Psoas muscle (tissue), 8 donors: ENCODE results near the gene PIN4. TPM values are rescaled to one million over a fixed set of nuclear protein-coding genes. Genes with fewer than 3 reads are reported as not detected.
"Not testable (repeated sequence)": the region's sequence is repeated elsewhere in the genome, so short reads cannot be mapped to it uniquely, and the experiment has no call there.

Source experiments
- ATAC-seq, 4 donors: fragments of 200-7000 bp; cut with Tn5 transposase; one replicate each; pipeline ENCODE4 v1.9.1; 2020; ENCODE audit warnings: moderate library complexity in 3 of 4, mild to moderate bottlenecking in 2 of 4
- DNase-seq, 2 donors: peaks; one replicate each; pipeline ENCODE4 v3.0.0-alpha.2; 2020
- H3K27ac ChIP-seq: fragments of 200-600 bp; one replicate; pipeline ENCODE4 v1.8.0; 2022
- H3K27me3 ChIP-seq, 3 donors: fragments of 200-600 bp in 1 of 3; one replicate each; pipeline versions ENCODE4 v1.6.1 to v1.8.0; 2013 to 2022; ENCODE audit warnings: low read length in 2 of 3, mild to moderate bottlenecking in 2 of 3, moderate library complexity in 1 of 3; ENCODE audit not compliant: insufficient read depth in 3 of 3
- H3K36me3 ChIP-seq, 2 donors: fragments of 200-600 bp in 1 of 2; one replicate each; pipeline versions ENCODE4 v1.6.1 to v1.8.0; 2013 to 2022; ENCODE audit warnings: low read depth in 1 of 2, mild to moderate bottlenecking in 1 of 2, moderate library complexity in 1 of 2; ENCODE audit not compliant: insufficient read depth in 1 of 2
- H3K4me1 ChIP-seq: fragments of 200-600 bp; one replicate; pipeline ENCODE4 v1.8.0; 2022
- H3K4me3 ChIP-seq: fragments of 200-600 bp; one replicate; pipeline ENCODE4 v1.8.0; 2022; ENCODE audit warnings: mild to moderate bottlenecking
- H3K9me3 ChIP-seq: fragments of 200-600 bp; one replicate; pipeline ENCODE4 v1.8.0; 2022
- WGBS, 3 donors: extraction: QIAGEN DNeasy Blood & Tissue Kit; methylation state at CpG; one replicate each; pipeline versions ENCODE4 v1.1.6 to v1.1.7; 2013; 5-methylcytosine and 5-hydroxymethylcytosine counted together
- intact Hi-C, 2 donors: fragments of 100-400 bp; cut with DNase I; formaldehyde crosslinking; loops; one replicate each; pipeline versions ENCODE4 v1.11.0 to v1.14.2; 2022
- polyA plus RNA-seq, 3 donors: library from polyadenylated mRNA; stranded (reverse); fragments of 200-250 nt; gene quantifications; one replicate each; pipeline ENCODE4 v1.2.3, GENCODE V29; 2013
- total RNA-seq, 4 donors: library from RNA; stranded (reverse); fragmentation: NEBNext Ultra II Directional in 2 of 4; extraction: Animal tissue kit (Norgen Biotek cat#: 25700) in 2 of 4; gene quantifications; one replicate each; pipeline versions ENCODE4 v1.2.1 to v1.2.4, GENCODE V29; 2021 to 2023
- TF ChIP-seq, protein P1 (sequence below): fragments of 200-600 bp; IDR thresholded peaks from one replicate; pipeline ENCODE4 v1.8.0; 2022; ENCODE audit warnings: antibody characterized with exemption
- donor health status: healthy with polysubstance abuse.
- donor health status: DM: no; HTN: no; CAD: no; lungs with moderate emphysema.
- donor health status: Bipolar disorder and iron deficiency.
- donor health status: healthy.
- donor health status: DM: yes; HTN: yes; CAD: no.
- donor health status: DM: no; HTN: no; CAD: no.
- donor health status: DM: no; HTN: no; CAD: no.
- donor health status: DM: yes; HTN: yes; CAD: no.

The PIN4 gene
- total and polyA plus RNA-seq, 7 donors = 8.3 to 19.3 (median 8.9) TPM

- H3K36me3 ChIP-seq = no peaks in the 10 kb centered on the region
- intact Hi-C loops = no loop called here
- H3K4me3 ChIP-seq = no peak overlapping the region
- ATAC-seq (no peak), DNase-seq (no peak)
- TF ChIP-seq, protein P1, sequence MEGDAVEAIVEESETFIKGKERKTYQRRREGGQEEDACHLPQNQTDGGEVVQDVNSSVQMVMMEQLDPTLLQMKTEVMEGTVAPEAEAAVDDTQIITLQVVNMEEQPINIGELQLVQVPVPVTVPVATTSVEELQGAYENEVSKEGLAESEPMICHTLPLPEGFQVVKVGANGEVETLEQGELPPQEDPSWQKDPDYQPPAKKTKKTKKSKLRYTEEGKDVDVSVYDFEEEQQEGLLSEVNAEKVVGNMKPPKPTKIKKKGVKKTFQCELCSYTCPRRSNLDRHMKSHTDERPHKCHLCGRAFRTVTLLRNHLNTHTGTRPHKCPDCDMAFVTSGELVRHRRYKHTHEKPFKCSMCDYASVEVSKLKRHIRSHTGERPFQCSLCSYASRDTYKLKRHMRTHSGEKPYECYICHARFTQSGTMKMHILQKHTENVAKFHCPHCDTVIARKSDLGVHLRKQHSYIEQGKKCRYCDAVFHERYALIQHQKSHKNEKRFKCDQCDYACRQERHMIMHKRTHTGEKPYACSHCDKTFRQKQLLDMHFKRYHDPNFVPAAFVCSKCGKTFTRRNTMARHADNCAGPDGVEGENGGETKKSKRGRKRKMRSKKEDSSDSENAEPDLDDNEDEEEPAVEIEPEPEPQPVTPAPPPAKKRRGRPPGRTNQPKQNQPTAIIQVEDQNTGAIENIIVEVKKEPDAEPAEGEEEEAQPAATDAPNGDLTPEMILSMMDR = no peak
- H3K27ac ChIP-seq = no peak overlapping the region
- peaks cover 0 to 23% (median 0%) of the 10 kb centered on the region in 3 donors for H3K27me3 ChIP-seq
- WGBS, 3 donors = 52 to 88% (median 72%) methylated on average over 4 of the region's 4 CpGs
- no peaks in the 10 kb centered on the region for H3K9me3 ChIP-seq
- no peaks in the 10 kb centered on the region for H3K4me1 ChIP-seq
Measured at GRCh38 chrX:72165551-72165950, 16.0 kb upstream of the PIN4 start.

GRCh38 chrX:72169008-72169728, 12.4 kb upstream of the PIN4 start:
- Histone ChIP-seq H3K27ac (no peak overlapping the region), H3K4me1 (no peaks in the 10 kb centered on the region), H3K27me3 (peaks cover 0 to 15% (median 0%) of the 10 kb centered on the region in 3 donors), H3K36me3 (no peaks in the 10 kb centered on the region), H3K4me3 (peak overlapping the region; percentile 12), H3K9me3 (no peaks in the 10 kb centered on the region)
- TF ChIP-seq, protein P1 = no peak
- intact Hi-C loops = no loop called here
- no peak for ATAC-seq
- 51 to 54% (median 51%) methylated on average over 6 of the region's 6 CpGs for whole genome bisulfite sequencing, 3 donors
- no peak for DNase-seq

GRCh38 chrX:72176289-72176688, 5.3 kb upstream of the PIN4 start:
- H3K4me1 ChIP-seq, H3K36me3 ChIP-seq, H3K27me3 ChIP-seq, H3K27ac ChIP-seq, H3K4me3 ChIP-seq, intact Hi-C loops, ATAC-seq, DNase-seq, H3K9me3 ChIP-seq: not testable (repeated sequence)
- 89 to 100% (median 100%) methylated on average over 1 to 3 of the region's 5 CpGs for WGBS, 3 donors

- ATAC-seq = no peak
- intact Hi-C loops = no loop called here
- H3K27ac ChIP-seq = no peak overlapping the region
- TF ChIP-seq, protein P1 = no peak
- H3K9me3 ChIP-seq = no peaks in the 10 kb centered on the region
- H3K4me1 ChIP-seq = peaks cover 4% of the 10 kb centered on the region
- no peak for DNase-seq
- no peaks in the 10 kb centered on the region for H3K36me3 ChIP-seq
- 46 to 50% (median 47%) methylated on average over 2 of the region's 2 CpGs for WGBS, 3 donors
- H3K27me3 ChIP-seq = peaks cover 0 to 8% (median 0%) of the 10 kb centered on the region in 3 donors
- H3K4me3 ChIP-seq = no peak overlapping the region
Measured at GRCh38 chrX:72176981-72177380, 4.6 kb upstream of the PIN4 start.

GRCh38 chrX:72180539-72180938, 1.0 kb upstream of the PIN4 start:
- no peak for DNase-seq
- peak overlapping the region; percentile 72 for H3K4me3 ChIP-seq
- WGBS, 3 donors = 11 to 48% (median 24%) methylated on average over 1 of the region's 1 CpG

More at GRCh38 chrX:72180539-72180938, 1.0 kb upstream of the PIN4 start:
- Histone ChIP-seq H3K36me3 (no peaks in the 10 kb centered on the region), H3K4me1 (peaks cover 13% of the 10 kb centered on the region), H3K9me3 (no peaks in the 10 kb centered on the region), H3K27ac (peak overlapping the region; percentile 62), H3K27me3 (peaks cover 0 to 26% (median 0%) of the 10 kb centered on the region in 3 donors)
- intact Hi-C loops = no loop called here
- TF ChIP-seq, protein P1 = no peak
- no peak for ATAC-seq
